Ishikawa (cell line): ENCODE results near the gene TRPM1.

Experiments
- CEBPB ChIP-seq: IDR thresholded peaks from 2 replicates; pipeline ENCODE4 v1.6.1; 2012
- CREB1 ChIP-seq: IDR thresholded peaks from 2 replicates; pipeline ENCODE4 v1.6.1; 2012; ENCODE audit warnings: low read depth
- EGR1 ChIP-seq: IDR thresholded peaks from 2 replicates; pipeline ENCODE4 v1.6.1; 2012
- EP300 ChIP-seq: IDR thresholded peaks from 2 replicates; pipeline ENCODE4 v1.6.1; 2012; ENCODE audit warnings: borderline replicate concordance
- FOXM1 ChIP-seq: IDR thresholded peaks from 2 replicates; pipeline ENCODE4 v1.6.1; 2012; ENCODE audit warnings: low read depth, borderline replicate concordance
- NFIC ChIP-seq: IDR thresholded peaks from 2 replicates; pipeline ENCODE4 v1.6.1; 2012
- RAD21 ChIP-seq: IDR thresholded peaks from 2 replicates; pipeline ENCODE4 v1.6.1; 2012; ENCODE audit warnings: low read depth
- TAF1 ChIP-seq: IDR thresholded peaks from 2 replicates; pipeline ENCODE4 v1.6.1; 2012; ENCODE audit warnings: low read depth, mild to moderate bottlenecking
- TCF12 ChIP-seq: IDR thresholded peaks from 2 replicates; pipeline ENCODE4 v1.6.1; 2012; ENCODE audit warnings: low read depth
- TEAD4 ChIP-seq: IDR thresholded peaks from 2 replicates; pipeline ENCODE4 v1.6.1; 2012
- YY1 ChIP-seq: IDR thresholded peaks from 2 replicates; pipeline ENCODE4 v1.6.1; 2012; ENCODE audit warnings: low read depth
- ZBTB7A ChIP-seq: IDR thresholded peaks from 2 replicates; pipeline ENCODE4 v1.6.1; 2012; ENCODE audit warnings: low read depth
- TF ChIP-seq, protein P1 (sequence below): IDR thresholded peaks from 2 replicates; pipeline ENCODE4 v1.6.1; 2012
- TF ChIP-seq, protein P2 (sequence below): IDR thresholded peaks from 2 replicates; pipeline ENCODE4 v1.6.1; 2012; ENCODE audit warnings: low read depth, mild to moderate bottlenecking
- TF ChIP-seq, protein P3 (sequence below): IDR thresholded peaks from 2 replicates; pipeline ENCODE4 v1.6.1; 2012

TRPM1 gene

DNA sequence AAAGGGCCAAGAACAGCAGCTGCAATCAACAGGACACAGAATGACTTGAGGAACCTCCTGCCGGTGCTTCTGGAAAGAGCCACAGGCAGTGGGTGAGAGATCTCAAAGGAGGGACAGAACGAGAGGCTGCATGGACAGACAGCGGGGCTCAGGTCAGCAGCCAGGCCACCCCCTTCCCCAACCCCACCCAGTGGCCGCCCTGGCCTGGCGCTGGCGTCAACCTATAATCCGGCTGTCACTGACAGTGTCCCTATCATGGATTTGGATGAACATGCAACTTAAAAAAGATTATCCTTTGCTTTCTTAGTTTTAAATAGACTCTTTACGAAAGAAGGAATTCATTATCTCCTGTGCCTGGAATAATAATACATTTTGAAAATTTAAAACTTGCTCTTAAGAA lies 54.1 kb downstream of the TRPM1 start:
- TF ChIP-seq TCF12 (no peak), TAF1 (no peak), RAD21 (no peak), ZBTB7A (no peak), NFIC (no peak), EGR1 (no peak), CREB1 (no peak), CEBPB (no peak), TEAD4 (no peak), EP300 (no peak), FOXM1 (no peak), YY1 (no peak)
- TF ChIP-seq, protein P1, sequence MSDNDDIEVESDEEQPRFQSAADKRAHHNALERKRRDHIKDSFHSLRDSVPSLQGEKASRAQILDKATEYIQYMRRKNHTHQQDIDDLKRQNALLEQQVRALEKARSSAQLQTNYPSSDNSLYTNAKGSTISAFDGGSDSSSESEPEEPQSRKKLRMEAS, result no peak
- TF ChIP-seq, protein P2, sequence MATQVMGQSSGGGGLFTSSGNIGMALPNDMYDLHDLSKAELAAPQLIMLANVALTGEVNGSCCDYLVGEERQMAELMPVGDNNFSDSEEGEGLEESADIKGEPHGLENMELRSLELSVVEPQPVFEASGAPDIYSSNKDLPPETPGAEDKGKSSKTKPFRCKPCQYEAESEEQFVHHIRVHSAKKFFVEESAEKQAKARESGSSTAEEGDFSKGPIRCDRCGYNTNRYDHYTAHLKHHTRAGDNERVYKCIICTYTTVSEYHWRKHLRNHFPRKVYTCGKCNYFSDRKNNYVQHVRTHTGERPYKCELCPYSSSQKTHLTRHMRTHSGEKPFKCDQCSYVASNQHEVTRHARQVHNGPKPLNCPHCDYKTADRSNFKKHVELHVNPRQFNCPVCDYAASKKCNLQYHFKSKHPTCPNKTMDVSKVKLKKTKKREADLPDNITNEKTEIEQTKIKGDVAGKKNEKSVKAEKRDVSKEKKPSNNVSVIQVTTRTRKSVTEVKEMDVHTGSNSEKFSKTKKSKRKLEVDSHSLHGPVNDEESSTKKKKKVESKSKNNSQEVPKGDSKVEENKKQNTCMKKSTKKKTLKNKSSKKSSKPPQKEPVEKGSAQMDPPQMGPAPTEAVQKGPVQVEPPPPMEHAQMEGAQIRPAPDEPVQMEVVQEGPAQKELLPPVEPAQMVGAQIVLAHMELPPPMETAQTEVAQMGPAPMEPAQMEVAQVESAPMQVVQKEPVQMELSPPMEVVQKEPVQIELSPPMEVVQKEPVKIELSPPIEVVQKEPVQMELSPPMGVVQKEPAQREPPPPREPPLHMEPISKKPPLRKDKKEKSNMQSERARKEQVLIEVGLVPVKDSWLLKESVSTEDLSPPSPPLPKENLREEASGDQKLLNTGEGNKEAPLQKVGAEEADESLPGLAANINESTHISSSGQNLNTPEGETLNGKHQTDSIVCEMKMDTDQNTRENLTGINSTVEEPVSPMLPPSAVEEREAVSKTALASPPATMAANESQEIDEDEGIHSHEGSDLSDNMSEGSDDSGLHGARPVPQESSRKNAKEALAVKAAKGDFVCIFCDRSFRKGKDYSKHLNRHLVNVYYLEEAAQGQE, result no peak
- TF ChIP-seq, protein P3, sequence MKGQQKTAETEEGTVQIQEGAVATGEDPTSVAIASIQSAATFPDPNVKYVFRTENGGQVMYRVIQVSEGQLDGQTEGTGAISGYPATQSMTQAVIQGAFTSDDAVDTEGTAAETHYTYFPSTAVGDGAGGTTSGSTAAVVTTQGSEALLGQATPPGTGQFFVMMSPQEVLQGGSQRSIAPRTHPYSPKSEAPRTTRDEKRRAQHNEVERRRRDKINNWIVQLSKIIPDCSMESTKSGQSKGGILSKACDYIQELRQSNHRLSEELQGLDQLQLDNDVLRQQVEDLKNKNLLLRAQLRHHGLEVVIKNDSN, result no peak

DNA sequence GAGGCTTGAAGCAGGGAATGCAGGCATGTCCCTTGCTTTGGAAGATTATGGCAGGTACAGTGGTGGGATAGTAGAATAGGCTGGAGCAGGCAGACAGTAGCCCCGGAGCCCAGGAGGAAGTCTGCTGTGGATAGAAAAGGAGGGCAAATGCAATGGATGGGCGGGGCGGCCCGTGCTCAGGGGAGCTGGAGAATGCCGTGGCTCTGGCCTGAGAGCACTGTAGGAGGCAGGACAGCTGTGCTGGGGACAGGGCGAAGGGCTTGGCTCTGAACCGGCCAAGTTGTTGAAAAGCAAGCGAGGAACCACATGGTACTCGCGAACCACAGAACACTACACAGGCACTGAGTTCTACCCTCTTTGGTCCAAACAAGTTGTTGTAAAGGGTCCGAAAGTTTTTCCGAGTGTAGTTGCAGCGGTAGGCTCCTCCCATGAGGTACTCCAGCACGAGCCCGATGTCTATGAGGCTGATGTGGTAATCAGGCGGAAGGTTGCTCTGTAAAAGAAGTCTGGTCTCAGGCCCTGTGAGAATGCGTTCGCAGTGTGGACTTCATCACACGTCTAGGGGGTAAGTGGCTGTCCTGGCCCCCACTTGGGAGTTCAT lies 54.7 kb downstream of the TRPM1 start:
- TF ChIP-seq YY1 (no peak), TCF12 (no peak), FOXM1 (no peak), EGR1 (no peak), NFIC (no peak), RAD21 (no peak)
- TF ChIP-seq, protein P2, result no peak

DNA sequence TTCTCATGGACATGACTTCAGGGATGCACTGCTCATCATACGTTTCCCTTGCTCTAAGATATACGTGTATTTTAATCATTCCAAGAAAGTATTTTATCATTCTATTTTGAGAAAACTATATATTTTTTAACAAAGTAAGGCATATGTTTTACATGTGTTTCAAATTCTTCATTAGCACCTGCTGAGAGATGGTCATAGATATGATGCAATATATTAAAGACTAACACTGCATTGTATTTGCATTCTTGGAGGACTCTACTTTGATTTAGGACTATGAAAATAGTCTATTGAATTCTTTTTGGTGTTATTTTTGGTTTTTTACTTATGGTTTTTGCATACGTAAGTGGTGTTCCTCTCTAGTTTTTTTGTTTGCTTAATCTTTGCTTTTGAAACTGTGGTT lies 55.9 kb downstream of the TRPM1 start:
- TF ChIP-seq NFIC (no peak), CREB1 (no peak), EGR1 (no peak), EP300 (no peak), FOXM1 (no peak), TCF12 (no peak), TEAD4 (no peak), RAD21 (no peak), YY1 (no peak), ZBTB7A (no peak), TAF1 (no peak), CEBPB (no peak)
- TF ChIP-seq, protein P3, result no peak
- TF ChIP-seq, protein P1, result no peak

DNA sequence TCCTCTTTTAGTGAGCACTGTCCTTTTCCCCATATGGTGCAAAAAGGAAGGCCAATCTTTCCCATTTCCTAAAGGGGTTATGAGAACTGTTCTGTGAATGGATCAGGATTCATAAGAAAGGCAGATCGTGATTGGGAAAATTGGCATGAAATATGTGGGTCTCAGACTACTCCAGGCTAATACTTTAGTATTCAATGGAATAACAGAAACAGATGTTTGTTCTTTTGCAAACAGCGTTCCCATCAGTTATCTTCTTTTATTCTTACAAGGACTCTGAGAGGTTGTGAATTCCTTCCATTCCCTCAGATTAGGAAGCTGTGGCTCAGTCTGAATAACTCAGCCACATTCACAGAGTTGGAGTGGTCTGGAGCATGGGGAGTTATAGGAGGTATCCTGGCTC lies 58.8 kb downstream of the TRPM1 start:
- TF ChIP-seq CEBPB (no peak), CREB1 (no peak), TCF12 (no peak), TAF1 (no peak), TEAD4 (no peak), RAD21 (no peak), EP300 (no peak), ZBTB7A (no peak), EGR1 (no peak)
- TF ChIP-seq, protein P3, result no peak
- TF ChIP-seq, protein P2, result no peak
- TF ChIP-seq, protein P1, result no peak
